Measurements from ENCODE around the gene HHEX.

GRCh38 chr10:92667078-92667477, 22.7 kb upstream of the HHEX start:
- TF ChIP-seq CTCF (IDR thresholded peaks at IDR 0.05 in 2 of 3, conservative IDR thresholded peaks at IDR 0.05 in 1 of 3; ENCODE audit: borderline replicate concordance in 1 of 3, insufficient read depth in 1 of 3, low read depth in 2 of 3, low read length in 2 of 3) (no peak), POLR2A (IDR thresholded peaks at IDR 0.05; ENCODE audit: borderline replicate concordance, extremely low read depth, insufficient read depth, insufficient read length) (no peak), SP1 (IDR thresholded peaks at IDR 0.05; ENCODE audit: low read depth) (no peak), MAX (IDR thresholded peaks at IDR 0.05) (no peak)
